B cell (primary cell): ENCODE measurements around the gene PEAK1. TPM values are rescaled to one million over a fixed set of nuclear protein-coding genes. Genes with fewer than 3 reads are reported as not detected.
A peak's percentile ranks its signal among the peaks of the same experiment; 100 is the strongest.

ENCODE experiments used
- ATAC-seq: fragments of 200-7000 bp; cut with Tn5 transposase; one replicate; pipeline ENCODE4 v1.10.0; 2021; ENCODE audit warnings: low read depth, mild to moderate bottlenecking, moderate number of reproducible peaks, moderate library complexity
- CTCF ChIA-PET: fragments of 350-600 bp; sonication (Branson Sonifier 250); formaldehyde crosslinking; loops from one replicate; lab custom pipeline; 2021; ENCODE audit warnings: antibody characterized with exemption, inconsistent platforms; lab: Charles Lee
- POLR2A ChIA-PET: fragments of 350-600 bp; sonication (Branson Sonifier 250); formaldehyde crosslinking; loops from one replicate; lab custom pipeline; 2021; ENCODE audit warnings: antibody characterized with exemption; lab: Charles Lee
- DNase-seq: peaks from one replicate; pipeline ENCODE4 v3.0.0; 2013
- H2AFZ ChIP-seq: 2 replicates; pipeline ENCODE4 v1.6.1; 2012; ENCODE audit warnings: mild to moderate bottlenecking, low read depth, low read length; ENCODE audit not compliant: insufficient read depth, poor library complexity, severe bottlenecking
- H3K27ac ChIP-seq, 2 donors: 1 replicate in 1 of 2; 2 replicates in 1 of 2; pipeline ENCODE4 v1.5.1; 2012 to 2013; ENCODE audit warnings: low read length in 2 of 2, mild to moderate bottlenecking in 2 of 2, moderate library complexity in 1 of 2
- H3K27me3 ChIP-seq, 4 experiments: fragments of 200-600 bp in 1 of 4; sonication (generic) in 1 of 4; replicated peaks in 1 of 4; 1 replicate in 2 of 4; 2 replicates in 2 of 4; pipeline versions ENCODE4 v1.6.1 to v1.7.0; 2013 to 2016; ENCODE audit warnings: low read length in 3 of 4, mild to moderate bottlenecking in 2 of 4, mixed read lengths in 1 of 4, moderate library complexity in 1 of 4; ENCODE audit not compliant: insufficient read depth in 4 of 4, control insufficient read depth in 3 of 4; ENCODE audit errors: control extremely low read depth in 1 of 4
- H3K36me3 ChIP-seq, 2 experiments: replicated peaks in 1 of 2; 1 replicate in 1 of 2; 2 replicates in 1 of 2; pipeline versions ENCODE4 v1.6.1 to v1.7.1; 2013; ENCODE audit warnings: low read length in 1 of 2; ENCODE audit not compliant: insufficient read depth in 2 of 2, control insufficient read depth in 1 of 2; ENCODE audit errors: control extremely low read depth in 1 of 2, extremely low read depth in 1 of 2
- H3K4me1 ChIP-seq, 2 donors: fragments of 200-600 bp in 1 of 2; sonication (generic) in 1 of 2; 1 replicate in 1 of 2; 2 replicates in 1 of 2; pipeline versions ENCODE4 v1.5.1 to v1.6.1; 2013 to 2017; ENCODE audit warnings: low read length in 2 of 2; ENCODE audit not compliant: control insufficient read depth in 2 of 2, insufficient read depth in 2 of 2
- H3K4me2 ChIP-seq: replicated peaks from 2 replicates; pipeline ENCODE3; 2012; ENCODE audit warnings: mild to moderate bottlenecking, low read depth, low read length; ENCODE audit not compliant: poor library complexity, severe bottlenecking
- H3K4me3 ChIP-seq, 5 experiments: fragments of 200-600 bp in 1 of 5; sonication (generic) in 1 of 5; 1 replicate in 3 of 5; 2 replicates in 2 of 5; pipeline versions ENCODE4 v1.5.1 to v1.7.0; 2011 to 2016; ENCODE audit warnings: low read length in 4 of 5, mild to moderate bottlenecking in 4 of 5, low read depth in 2 of 5, control low read depth in 1 of 5, moderate library complexity in 1 of 5; ENCODE audit not compliant: insufficient read depth in 1 of 5; ENCODE audit errors: control extremely low read depth in 1 of 5, extremely low read depth in 1 of 5
- H3K79me2 ChIP-seq: fragments of 200-600 bp; sonication (generic); one replicate; pipeline ENCODE4 v1.6.0; 2016; ENCODE audit warnings: low read length; ENCODE audit not compliant: control insufficient read depth, insufficient read depth
- H3K9ac ChIP-seq: fragments of 200-600 bp; sonication (generic); 2 replicates; pipeline ENCODE4 v1.6.1; 2017; ENCODE audit warnings: mild to moderate bottlenecking, low read length, moderate library complexity
- H3K9me3 ChIP-seq, 3 donors: one replicate each; pipeline versions ENCODE4 v1.6.1 to v1.7.1; 2013; ENCODE audit warnings: low read length in 2 of 3; ENCODE audit not compliant: control insufficient read depth in 2 of 3, insufficient read depth in 1 of 3; ENCODE audit errors: control extremely low read depth in 1 of 3
- H4K20me1 ChIP-seq: 2 replicates; pipeline ENCODE4 v1.6.0; 2012; ENCODE audit warnings: mild to moderate bottlenecking, low read length; ENCODE audit not compliant: insufficient read depth, control insufficient read depth, poor library complexity, severe bottlenecking
- H3K27ac Mint-ChIP-seq: one replicate; pipeline ENCODE4 v1.8.0; 2021; ENCODE audit warnings: mixed read lengths
- H3K27me3 Mint-ChIP-seq: one replicate; pipeline ENCODE4 v1.8.0; 2021; ENCODE audit warnings: mixed read lengths
- H3K4me1 Mint-ChIP-seq: one replicate; pipeline ENCODE4 v1.8.0; 2021; ENCODE audit warnings: mixed read lengths
- H3K4me3 Mint-ChIP-seq: one replicate; pipeline ENCODE4 v1.8.0; 2021; ENCODE audit warnings: mixed read lengths
- H3K9me3 Mint-ChIP-seq: one replicate; pipeline ENCODE4 v1.8.0; 2022; ENCODE audit warnings: mixed read lengths; ENCODE audit not compliant: insufficient read depth
- EZH2 ChIP-seq: IDR thresholded peaks from 2 replicates; pipeline ENCODE4 v1.6.1; 2012; ENCODE audit warnings: borderline replicate concordance, low read depth, mild to moderate bottlenecking, moderate library complexity, low read length; ENCODE audit not compliant: insufficient read depth, poor library complexity, severe bottlenecking
- WGBS: methylation state at CpG from one replicate; pipeline ENCODE4 v1.1.5; 2013; ENCODE audit warnings: missing lambda C conversion rate; ENCODE audit not compliant: insufficient coverage; 5-methylcytosine and 5-hydroxymethylcytosine counted together
- intact Hi-C: fragments of 100-400 bp; cut with micrococcal nuclease; formaldehyde crosslinking; loops from one replicate; pipeline ENCODE4 v1.10.0; 2022
- polyA plus RNA-seq: library from polyadenylated mRNA; depleted of rRNA; stranded (reverse); fragments of >200 nt; gene quantifications from 2 replicates; pipeline ENCODE4 v1.2.3, GENCODE V29; 2012
- total RNA-seq, 2 donors: library from RNA; stranded (reverse); fragments of 120-200 nt in 1 of 2; gene quantifications; 1 replicate in 1 of 2; 2 replicates in 1 of 2; pipeline versions ENCODE4 v1.2.3 to v1.2.4, GENCODE V29; 2013 to 2022
- TF ChIP-seq, protein P1 (sequence below): fragments of 200-600 bp; IDR thresholded peaks from one replicate; pipeline ENCODE4 v1.8.0; 2022; ENCODE audit warnings: antibody characterized with exemption, mild to moderate bottlenecking

The PEAK1 gene
- total and polyA plus RNA-seq, 2 donors (not counting 1 experiment from before 2014, with no cell fraction given): 13.4 to 38.0 TPM

DNA sequence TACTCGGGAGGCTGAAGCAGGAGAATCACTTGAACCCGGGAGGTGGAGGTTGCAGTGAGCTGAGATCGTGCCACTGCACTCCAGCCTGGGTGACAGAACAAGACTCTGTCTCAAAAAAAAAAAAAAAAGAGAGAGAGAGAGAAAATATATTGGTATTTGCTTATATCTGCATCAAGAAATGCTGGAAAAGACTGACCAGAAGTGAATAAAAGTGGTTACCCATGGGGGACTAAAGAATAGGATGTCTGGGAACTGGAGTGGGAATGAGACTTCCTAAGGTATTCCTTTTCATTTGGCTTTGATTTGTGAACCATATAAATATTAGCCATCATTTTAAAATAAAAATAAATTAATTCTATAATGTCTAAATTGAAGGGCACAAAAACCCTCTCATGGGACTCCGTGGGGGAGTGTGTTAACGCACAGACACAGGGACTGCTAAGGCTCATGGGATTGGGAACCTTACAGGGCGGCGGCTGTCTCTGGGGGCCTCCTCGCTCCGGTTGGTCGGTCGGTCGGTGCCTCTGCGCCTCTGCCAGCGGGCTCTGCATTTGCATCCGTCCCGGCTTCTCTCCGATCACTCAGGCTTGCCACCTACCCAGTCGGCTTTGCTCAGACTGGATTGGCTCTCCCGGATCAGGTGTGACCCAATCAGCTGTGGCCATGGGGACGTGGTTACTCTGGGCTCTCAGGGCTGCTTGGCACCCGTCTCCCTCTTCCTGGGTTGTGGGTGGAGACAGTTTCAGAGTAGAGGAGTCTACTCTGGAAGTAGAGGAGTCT, 336.3 kb downstream of the PEAK1 start:
- no peaks in the 10 kb centered on the region for H3K79me2 ChIP-seq
- H3K27me3 ChIP-seq: no peaks in the 10 kb centered on the region
- no peaks in the 10 kb centered on the region for H4K20me1 ChIP-seq
- DNase-seq (peak; percentile 96), ATAC-seq (peak; percentile 96)
- peaks cover 51% of the 10 kb centered on the region for H3K4me1 Mint-ChIP-seq
- H3K9ac ChIP-seq: peak overlapping the region; percentile 42
- H3K4me3 ChIP-seq: peak overlapping the region in 4 of 5 experiments; percentile 12 to 45 (median 26)
- peak overlapping the region; percentile 46 for H2AFZ ChIP-seq
- peak overlapping the region; percentile 68 for H3K4me2 ChIP-seq
- H3K9me3 Mint-ChIP-seq: no peaks in the 10 kb centered on the region
- peak overlapping the region; percentile 60 for H3K4me3 Mint-ChIP-seq
- intact Hi-C loops: loop anchor here (1.0 to 5.0 kb wide), 3 partner anchors 12 to 104 kb away; partner anchors contain the start of gene TSPAN3
- no peaks in the 10 kb centered on the region for H3K27me3 Mint-ChIP-seq
- WGBS: 0% methylated on average over 18 of the region's 21 CpGs
- TF ChIP-seq EZH2: no peak
- TF ChIP-seq, protein P1, sequence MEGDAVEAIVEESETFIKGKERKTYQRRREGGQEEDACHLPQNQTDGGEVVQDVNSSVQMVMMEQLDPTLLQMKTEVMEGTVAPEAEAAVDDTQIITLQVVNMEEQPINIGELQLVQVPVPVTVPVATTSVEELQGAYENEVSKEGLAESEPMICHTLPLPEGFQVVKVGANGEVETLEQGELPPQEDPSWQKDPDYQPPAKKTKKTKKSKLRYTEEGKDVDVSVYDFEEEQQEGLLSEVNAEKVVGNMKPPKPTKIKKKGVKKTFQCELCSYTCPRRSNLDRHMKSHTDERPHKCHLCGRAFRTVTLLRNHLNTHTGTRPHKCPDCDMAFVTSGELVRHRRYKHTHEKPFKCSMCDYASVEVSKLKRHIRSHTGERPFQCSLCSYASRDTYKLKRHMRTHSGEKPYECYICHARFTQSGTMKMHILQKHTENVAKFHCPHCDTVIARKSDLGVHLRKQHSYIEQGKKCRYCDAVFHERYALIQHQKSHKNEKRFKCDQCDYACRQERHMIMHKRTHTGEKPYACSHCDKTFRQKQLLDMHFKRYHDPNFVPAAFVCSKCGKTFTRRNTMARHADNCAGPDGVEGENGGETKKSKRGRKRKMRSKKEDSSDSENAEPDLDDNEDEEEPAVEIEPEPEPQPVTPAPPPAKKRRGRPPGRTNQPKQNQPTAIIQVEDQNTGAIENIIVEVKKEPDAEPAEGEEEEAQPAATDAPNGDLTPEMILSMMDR: no peak
- peak overlapping the region; percentile 80 to 92 for H3K27ac ChIP-seq
- H3K36me3 ChIP-seq: no peaks in the 10 kb centered on the region
- peaks cover 48 to 57% of the 10 kb centered on the region in 2 donors for H3K4me1 ChIP-seq
- ChIA-PET CTCF (interaction anchor here (0.7 to 1.6 kb wide), 2 partner anchors 52 to 196 kb away, joined by 3 to 4 read pairs; no protein-coding TSS in a partner anchor), POLR2A (interaction anchor here (0.7 to 1.2 kb wide), 2 partner anchors 16 to 338 kb away, joined by 3 to 4 read pairs; partner anchors contain the start of gene HMG20A)
- peak overlapping the region; percentile 89 for H3K27ac Mint-ChIP-seq
- H3K9me3 ChIP-seq: peaks cover 0 to 6% (median 0%) of the 10 kb centered on the region in 3 donors
